ENCODE measurements around the gene CHRNA5. TPM values are rescaled to one million over a fixed set of nuclear protein-coding genes. Genes with fewer than 3 reads are reported as not detected.
"Not testable (repeated sequence)": the region's sequence is repeated elsewhere in the genome, so short reads cannot be mapped to it uniquely, and the experiment has no call there.

CHRNA5 gene
- 4.7 and 13.7 TPM in 2 replicates for total RNA-seq

GRCh38 chr15:78565097-78565950 is at the start of gene CHRNA5:
CHRNA5 (plus strand) TSS chr15:78565520; CDS start chr15:78565720, 200 bp downstream.
- DNase-seq (ENCODE audit: low read depth): peak; percentile 63
- Histone ChIP-seq H3K27me3 (ENCODE audit: control insufficient read depth, insufficient read depth, low read length) (no peaks in the 10 kb centered on the region), H3K36me3 (ENCODE audit: control insufficient read depth, insufficient read depth, low read length) (no peaks in the 10 kb centered on the region), H3K4me3 (ENCODE audit: low read depth, low read length) (peak within 1 kb of the TSS; percentile 50)
- no peak for TF ChIP-seq CTCF (IDR thresholded peaks at IDR 0.05; ENCODE audit: insufficient read depth, low read length, poor library complexity, severe bottlenecking)

DNA sequence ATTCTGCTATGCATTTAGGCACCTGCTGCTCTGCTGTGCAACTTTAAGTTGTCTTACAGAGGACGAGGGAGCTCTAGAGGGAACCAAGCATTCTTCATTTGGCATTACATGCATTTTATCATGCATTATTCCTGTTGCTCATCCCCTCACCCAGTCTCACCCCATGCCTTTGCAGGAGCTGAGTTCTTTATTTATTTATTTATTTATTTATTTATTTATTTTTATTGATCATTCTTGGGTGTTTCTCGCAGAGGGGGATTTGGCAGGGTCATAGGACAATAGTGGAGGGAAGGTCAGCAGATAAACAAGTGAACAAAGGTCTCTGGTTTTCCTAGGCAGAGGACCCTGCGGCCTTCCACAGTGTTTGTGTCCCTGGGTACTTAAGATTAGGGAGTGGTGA is 45.3 kb upstream of the CHRNA5 start:
- not testable (repeated sequence) for H3K4me3 ChIP-seq (ENCODE audit: low read depth, low read length); H3K36me3 ChIP-seq (ENCODE audit: control insufficient read depth, insufficient read depth, low read length); DNase-seq (ENCODE audit: low read depth); H3K27me3 ChIP-seq (ENCODE audit: control insufficient read depth, insufficient read depth, low read length)

- no peaks in the 10 kb centered on the region for H3K27me3 ChIP-seq (ENCODE audit: control insufficient read depth, insufficient read depth, low read length)
- no peaks in the 10 kb centered on the region for H3K36me3 ChIP-seq (ENCODE audit: control insufficient read depth, insufficient read depth, low read length)
- no peak overlapping the region for H3K4me3 ChIP-seq (ENCODE audit: low read depth, low read length)
- no peak for TF ChIP-seq CTCF (IDR thresholded peaks at IDR 0.05; ENCODE audit: insufficient read depth, low read length, poor library complexity, severe bottlenecking)
- DNase-seq (ENCODE audit: low read depth): no peak
Measured at GRCh38 chr15:78524230-78524629, 41.1 kb upstream of the CHRNA5 start.

DNA sequence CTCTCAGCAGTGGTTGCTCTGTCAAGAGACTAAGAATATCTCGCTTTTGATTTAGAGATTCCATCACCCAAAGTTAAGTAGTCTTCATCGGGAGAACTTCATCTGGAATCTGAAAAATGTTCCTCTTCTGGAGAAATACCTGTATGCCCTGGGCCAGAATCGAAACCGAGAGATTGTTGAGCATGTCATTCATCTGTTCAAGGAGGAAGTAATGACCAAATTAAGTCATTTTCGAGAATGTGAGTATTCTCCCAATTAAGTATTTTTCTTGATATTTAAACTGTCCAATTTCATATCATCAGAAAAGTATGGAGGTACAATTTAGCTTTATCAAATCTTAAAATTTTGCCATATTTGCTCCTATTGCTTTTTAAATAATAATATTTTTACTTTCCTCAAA is 38.0 kb upstream of the CHRNA5 start:
- no peak for TF ChIP-seq CTCF (IDR thresholded peaks at IDR 0.05; ENCODE audit: insufficient read depth, low read length, poor library complexity, severe bottlenecking)
- no peak for DNase-seq (ENCODE audit: low read depth)
- no peak overlapping the region for H3K4me3 ChIP-seq (ENCODE audit: low read depth, low read length)

DNA sequence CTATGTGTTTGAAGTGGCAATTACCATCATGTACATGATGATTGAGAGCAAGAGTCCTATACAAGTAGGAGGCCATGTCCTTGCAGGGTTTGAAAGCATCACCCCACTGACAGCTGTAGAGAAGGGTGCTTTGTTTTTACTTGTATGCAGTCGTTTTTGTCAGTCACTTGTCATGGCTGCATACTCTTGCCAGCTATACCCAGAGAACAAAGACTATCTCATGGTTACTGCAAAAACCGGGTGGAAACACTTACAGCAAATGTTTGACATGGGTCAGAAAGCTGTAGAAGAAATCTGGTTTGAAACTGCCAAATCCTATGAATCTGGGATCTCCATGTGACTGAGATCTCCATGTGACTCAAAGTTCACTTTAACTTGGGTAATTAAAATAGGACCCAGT is 32.0 kb upstream of the CHRNA5 start:
- DNase-seq (ENCODE audit: low read depth): no peak
- H3K4me3 ChIP-seq (ENCODE audit: low read depth, low read length): no peak overlapping the region
- no peak for TF ChIP-seq CTCF (IDR thresholded peaks at IDR 0.05; ENCODE audit: insufficient read depth, low read length, poor library complexity, severe bottlenecking)
- H3K36me3 ChIP-seq (ENCODE audit: control insufficient read depth, insufficient read depth, low read length): no peaks in the 10 kb centered on the region
- no peaks in the 10 kb centered on the region for H3K27me3 ChIP-seq (ENCODE audit: control insufficient read depth, insufficient read depth, low read length)

More for the DNA sequence above, 38.0 kb upstream of the CHRNA5 start:
- Histone ChIP-seq H3K36me3 (ENCODE audit: control insufficient read depth, insufficient read depth, low read length) (no peaks in the 10 kb centered on the region), H3K27me3 (ENCODE audit: control insufficient read depth, insufficient read depth, low read length) (no peaks in the 10 kb centered on the region)

DNA sequence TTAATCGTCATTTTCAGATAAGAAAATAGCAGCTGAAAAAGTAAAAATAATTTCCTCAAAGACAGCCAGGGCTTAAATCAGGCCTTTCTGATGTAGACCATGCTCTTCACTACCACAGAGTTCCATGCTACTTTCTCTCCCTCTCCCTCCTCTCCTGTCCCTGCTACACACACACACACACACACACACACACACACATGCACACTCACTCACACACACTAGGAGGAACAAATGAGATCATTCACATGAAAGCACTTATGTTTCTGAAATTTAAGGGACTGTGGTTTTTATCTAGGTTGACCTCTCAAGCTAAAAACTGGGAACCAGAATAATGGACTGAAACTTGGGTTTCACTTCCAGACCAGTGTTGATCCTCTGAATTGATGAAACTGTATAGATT is 29.2 kb upstream of the CHRNA5 start:
- DNase-seq (ENCODE audit: low read depth): no peak
- H3K4me3 ChIP-seq (ENCODE audit: low read depth, low read length): no peak overlapping the region
- H3K36me3 ChIP-seq (ENCODE audit: control insufficient read depth, insufficient read depth, low read length): no peaks in the 10 kb centered on the region
- TF ChIP-seq CTCF (IDR thresholded peaks at IDR 0.05; ENCODE audit: insufficient read depth, low read length, poor library complexity, severe bottlenecking): no peak
- no peaks in the 10 kb centered on the region for H3K27me3 ChIP-seq (ENCODE audit: control insufficient read depth, insufficient read depth, low read length)

All from kidney epithelial cell (primary cell).